Stimulated activated CD8-positive, alpha-beta memory T cell treated with anti-CD3 and anti-CD28 coated beads, Interleukin-15, amount 100 ng/mL, for 24 hours (primary cell): ENCODE data around the gene ENPP6.

ENCODE experiments used
- DNase-seq: peaks from one replicate; pipeline ENCODE4 v3.0.0-alpha.2; 2020; ENCODE audit warnings: low read depth

Gene ENPP6

DNA sequence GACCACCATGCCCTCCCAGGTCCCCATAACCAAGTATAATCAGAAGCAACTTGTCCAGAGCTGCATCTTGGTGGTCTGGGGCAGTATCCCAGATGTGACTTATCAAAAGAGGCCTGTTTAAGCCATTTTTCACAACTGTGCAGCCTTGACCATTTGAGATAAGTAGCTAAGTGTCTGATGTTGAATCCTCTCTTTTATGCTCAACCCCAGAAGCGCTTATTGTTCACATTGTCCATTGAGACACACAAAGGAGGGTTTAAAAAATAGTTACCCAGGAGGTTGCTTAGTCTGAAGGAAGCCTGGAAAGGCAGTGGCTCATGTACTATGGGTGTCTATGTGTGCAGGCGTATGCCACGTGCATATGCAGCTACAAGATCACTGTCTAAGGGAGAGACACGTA is 27.0 kb downstream of the ENPP6 start:
- DNase-seq = no peak

- DNase-seq = no peak
Measured at GRCh38 chr4:184189966-184190365, 27.7 kb downstream of the ENPP6 start.

DNA sequence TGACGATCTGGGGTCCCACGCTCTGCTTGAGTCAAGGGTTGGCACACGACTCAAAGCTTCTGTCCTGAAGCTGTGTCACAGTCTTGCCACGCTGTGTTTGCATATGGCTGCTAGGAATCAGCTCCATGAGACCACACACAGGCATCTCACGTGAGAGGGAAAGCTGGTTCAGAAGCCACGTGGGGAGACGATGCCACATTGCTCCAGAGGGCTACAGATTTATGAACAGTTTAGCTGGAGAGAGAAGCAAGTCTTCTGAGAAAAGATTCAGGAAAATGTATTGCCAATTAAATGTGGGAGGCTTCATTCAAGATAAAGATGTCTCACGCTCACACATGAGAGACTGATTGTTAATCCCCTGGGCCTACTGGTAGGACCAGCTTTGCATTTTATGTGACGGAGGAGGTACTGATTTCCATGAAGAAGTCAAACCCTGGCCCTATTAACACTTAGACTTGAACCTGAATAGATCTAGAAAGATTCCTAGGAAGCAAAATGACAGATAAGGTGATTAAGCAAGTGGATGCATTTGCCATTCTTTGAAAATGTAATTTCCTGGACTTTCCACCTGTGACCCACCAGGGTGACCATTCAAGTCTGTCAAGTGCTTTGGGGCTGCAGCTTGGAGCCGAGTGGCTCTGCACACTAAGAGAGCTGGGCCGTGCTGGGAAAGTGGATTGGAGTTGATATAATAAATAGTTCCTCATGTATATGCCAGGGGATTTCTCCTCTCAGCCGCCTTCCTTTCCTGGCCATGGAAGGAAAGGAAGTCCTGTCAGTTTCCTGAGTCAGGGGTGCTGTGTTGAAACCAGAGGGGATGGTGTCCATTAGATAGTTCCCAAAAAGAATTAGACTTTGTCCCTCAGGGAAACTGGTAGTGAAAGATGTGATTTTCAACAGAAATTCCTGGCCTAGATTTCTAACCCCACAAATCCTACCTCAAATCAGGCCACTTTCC is 29.0 kb downstream of the ENPP6 start:
- no peak for DNase-seq

DNA sequence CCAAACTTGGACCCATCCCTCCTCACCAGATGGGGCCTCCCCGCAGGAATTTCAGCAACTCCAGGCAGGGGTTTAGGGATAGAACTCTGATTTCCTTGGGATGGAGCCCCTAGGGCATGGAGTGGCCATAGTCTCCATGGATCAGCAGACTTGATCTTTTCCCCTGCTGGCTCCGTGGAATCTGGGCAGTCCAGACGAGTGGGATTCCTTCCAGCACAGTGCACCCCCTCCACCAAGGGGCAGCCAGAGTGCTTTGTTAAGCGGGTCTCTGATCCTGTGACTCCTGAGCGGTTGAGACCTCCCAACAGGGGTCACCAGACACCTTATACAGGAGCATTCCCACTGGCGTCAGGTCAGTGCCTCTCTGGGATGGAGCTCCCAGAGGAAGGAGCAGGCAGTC is 40.4 kb downstream of the ENPP6 start:
- DNase-seq = no peak

DNA sequence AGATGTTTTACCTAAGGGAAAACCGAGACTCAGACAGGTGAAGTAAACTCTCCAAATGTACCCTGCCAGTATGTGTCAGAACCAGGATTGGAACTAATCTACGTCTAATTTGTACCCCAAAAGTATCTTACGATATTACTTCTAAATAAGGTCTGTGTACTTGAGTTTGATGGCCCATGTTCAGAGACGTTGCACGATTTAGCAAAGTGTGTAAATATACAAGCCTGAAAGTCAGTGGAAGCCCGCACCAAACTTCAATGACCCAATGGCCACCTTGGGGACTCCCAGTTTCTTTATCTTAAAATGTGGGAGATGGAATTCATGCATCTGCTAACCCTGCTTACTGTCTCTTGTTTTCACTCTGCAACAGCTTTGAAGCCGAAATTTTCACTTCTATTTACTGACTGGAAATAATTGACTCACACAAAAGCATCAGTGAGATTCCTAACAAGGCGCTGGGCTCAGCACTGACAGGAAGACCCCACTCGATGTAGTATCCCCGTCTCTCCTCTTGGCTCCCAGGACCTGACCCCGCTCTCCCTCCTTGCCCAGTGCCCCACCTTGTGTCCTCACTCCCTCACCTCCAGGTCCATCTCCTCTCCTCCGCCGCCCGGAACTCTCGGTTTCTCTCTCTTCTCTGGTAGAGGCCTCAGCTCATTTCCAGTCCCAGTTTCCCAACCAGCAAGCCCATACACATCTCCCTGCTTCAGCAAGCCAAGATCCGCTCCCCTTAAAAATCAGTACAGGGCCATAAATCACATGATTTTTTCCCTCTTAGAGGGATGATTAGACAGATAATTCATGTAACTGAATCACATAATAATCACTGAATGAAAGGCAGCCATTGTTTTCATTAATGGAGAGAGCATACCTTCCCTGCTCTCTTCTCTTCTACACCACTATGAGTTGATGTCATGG is 42.8 kb downstream of the ENPP6 start:
- no peak for DNase-seq

- DNase-seq = no peak
Measured at GRCh38 chr4:184171011-184171410, 46.7 kb downstream of the ENPP6 start.

DNA sequence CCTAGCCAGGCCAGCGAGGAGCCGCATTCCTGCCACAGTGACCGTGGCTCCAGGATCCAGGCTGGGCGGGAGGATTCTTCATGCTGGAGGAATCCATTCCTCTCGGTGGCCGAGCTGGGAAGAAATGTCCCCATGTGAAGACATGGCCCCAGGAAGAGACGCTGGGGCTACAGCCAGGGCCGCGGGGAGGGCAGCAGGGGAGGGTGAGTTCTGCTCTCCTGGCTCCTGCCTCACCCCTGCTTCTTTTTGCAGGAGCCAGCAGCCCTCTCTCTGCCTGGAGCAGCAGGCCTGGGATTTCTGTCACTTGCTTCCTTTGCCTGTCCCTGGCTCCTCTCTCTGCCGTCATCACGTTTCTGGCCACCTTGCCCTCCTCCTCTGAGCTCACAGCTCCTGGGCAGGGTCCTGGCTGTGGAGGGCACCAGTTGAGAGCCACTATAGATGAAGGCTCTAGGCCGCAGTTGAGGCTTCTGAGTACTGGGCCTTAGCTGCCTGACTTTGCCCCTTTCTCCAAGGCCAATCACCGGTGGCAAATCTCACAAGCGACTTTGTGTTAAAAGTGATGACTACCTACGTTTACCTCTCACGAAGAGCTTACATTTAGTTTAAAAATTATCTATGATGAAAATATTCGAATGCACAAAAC is 48.3 kb downstream of the ENPP6 start:
- no peak for DNase-seq

DNA sequence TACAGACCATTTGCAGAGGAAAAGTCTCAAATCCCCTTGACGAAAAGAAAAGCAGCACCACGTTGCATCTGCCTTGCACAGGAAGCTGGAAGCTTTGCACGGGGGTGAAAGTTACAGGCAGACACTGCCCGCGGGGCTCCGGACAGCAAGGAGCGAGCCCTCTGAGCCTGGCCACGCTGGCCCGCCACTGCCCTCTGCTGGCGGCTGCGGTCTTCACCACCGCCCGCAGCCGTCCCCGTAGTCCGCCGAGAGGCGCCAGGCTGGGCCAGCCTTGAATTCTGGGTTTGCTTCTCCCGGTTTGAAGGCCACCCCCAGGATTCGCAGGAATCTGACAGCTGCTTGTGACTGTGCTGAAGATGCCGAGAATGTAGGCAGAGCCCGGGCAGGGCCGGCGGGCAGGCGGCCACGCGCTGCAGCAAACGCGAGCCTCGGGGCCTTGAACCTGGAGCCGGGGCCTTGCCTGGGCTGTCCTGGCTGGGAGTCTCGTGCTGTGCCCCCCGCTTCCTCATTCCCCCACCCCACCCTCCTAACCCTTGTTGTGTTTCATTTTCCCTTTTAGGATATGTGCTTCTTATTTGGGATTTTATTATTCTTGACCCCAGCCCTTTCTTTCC is 49.2 kb downstream of the ENPP6 start:
- DNase-seq = peak; percentile 43

DNA sequence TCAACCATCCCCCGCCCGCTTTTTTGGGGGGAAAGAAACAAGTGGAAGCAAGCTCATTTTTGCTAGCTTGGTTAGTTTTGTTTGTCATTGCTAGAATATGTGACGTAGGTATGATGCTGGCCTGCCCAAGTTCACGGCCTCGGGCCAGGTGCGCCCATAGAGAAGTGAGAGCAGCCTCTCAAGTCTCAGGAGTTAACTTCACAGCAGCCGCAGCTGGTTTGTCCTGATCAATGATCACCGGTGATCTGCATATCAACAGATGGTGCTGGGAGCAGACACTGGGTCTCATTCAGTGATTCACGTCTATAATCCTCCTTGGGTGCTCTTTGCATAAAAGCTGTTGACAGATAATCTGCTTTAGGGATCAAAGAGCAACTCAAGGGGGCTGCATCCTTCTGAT is 50.1 kb downstream of the ENPP6 start:
- DNase-seq = no peak

- no peak for DNase-seq
Measured at GRCh38 chr4:184166736-184167135, 50.9 kb downstream of the ENPP6 start.

DNA sequence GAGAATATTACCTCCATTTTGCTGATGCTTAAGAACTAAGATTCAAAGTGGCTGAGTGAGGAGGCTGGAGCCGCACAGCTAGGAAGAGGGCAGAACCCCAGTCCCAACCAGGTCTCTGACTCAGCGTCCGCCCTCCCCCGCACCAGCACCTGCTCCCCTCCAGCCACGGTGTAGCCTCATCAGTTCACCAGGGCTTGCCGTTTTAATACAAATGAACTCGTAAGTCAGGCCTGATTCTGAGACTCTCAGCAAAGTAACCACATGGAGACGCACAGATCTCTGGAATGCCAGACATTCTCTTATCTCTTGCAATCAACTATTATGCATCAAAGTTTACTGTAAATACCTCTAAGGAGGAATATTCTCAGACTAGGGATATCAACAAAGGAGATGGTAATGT is 52.4 kb downstream of the ENPP6 start:
- no peak for DNase-seq

DNA sequence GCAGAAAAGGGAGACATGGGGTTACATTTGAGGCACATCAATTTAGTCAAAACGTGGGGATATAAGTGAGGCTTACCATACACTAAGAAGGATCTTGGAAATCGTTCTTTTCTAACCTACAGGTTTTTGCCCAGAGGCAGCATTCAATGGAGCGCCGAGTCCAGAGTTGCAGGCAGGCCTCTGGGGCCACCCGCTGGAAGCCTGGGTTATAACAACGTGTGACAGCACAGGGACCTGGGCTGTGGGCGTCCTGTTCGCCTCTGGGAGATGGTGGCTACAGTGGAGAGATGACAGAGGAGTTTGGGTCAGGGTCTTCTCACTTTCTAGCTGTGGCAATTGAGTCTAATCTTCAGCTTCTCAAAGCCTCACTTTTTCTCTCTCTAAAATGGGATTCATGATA is 53.9 kb downstream of the ENPP6 start:
- no peak for DNase-seq

DNA sequence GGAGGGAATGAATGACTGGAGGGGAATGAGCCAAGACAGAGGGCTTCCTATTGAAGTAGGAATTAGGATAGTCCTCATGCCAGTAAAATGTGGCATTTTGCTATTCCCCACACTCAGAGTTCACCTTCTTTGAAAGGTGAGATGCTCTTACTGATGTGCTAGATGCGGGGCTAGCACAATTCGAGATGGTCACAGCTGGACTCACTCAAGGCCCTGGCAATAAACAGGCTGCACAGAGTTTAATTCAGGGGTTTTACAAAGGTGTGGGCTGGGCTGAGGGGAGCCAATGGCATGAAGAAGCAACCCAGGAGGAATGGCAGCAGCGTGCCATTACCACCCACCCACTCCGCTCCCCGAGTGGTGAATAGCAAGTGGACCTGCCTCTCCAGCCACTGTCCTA is 55.1 kb downstream of the ENPP6 start:
- no peak for DNase-seq

GRCh38 chr4:184157322-184157721 is 60.4 kb downstream of the ENPP6 start:
- DNase-seq = no peak

DNA sequence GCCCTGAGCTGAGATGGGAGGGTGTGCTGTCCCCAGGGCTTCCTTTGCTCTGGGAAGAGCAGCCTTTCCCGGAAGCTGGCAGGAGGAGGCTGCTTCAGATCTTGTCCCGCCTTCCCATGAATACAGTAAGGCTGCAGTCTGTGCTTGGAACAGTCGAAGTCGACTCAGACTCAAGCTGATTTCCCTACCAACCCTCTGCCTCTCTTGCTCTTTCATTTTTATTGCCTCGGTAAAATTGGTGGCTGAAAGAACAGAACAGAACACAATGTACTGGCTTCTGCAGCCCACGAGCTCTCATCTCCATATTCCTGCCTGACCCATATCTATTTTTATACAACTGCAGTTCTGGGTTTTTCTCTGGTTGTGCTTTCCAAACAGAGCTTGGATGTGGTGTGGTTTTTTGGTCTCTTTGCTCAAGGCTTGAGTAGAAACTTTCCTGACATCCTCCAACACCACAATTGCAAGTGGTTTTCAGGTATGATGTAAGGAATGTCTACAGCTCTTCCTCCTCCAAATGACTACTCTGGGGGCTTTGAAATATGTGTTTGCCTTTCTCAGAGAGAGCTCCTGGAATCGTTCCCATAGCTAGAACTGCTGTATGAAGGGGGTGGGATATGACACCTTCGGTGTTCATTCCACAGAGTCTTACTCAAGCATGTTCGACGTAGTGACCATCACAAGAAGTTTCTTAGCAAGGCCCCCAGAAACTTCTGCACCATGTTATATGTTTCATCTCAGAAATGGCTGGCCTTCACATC is 61.3 kb downstream of the ENPP6 start:
- DNase-seq = no peak

DNA sequence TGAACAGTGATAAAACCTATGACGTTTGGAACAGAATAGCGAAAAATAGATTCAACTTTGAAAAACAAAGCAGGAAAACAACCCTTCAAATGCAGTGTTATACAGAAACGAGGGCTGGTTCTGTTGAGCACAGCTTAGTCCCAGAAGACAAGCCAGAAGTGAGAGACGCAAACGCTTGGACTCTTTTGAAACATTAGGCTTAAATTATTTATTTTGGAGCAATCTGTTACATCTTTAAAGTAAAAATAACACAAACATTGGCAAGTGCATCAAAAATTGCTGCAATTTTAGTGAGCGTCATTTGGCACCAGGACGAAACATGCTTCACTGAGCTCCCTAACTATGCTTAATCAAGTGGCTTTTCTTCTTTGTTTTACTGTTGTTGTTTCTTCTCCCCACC is 63.5 kb downstream of the ENPP6 start:
- DNase-seq = no peak

DNA sequence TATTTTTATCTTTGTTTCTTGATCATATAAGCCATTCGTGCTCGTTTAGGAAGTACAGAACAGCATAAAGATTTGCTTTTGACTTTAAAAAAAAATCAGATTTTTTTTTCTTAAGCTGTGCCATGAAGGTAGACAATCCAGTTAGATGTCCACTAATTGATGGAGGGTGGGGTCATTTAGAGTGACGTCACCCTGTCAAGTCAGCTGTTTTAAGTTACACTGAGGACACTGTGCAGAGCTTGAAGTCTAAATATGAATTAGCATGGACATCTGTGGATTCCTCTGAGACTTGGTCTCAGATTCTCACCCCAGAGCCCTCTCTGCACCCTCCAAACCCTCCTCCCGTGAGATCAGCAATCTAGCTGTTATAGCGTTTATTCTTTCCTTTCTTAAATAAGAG is 63.9 kb downstream of the ENPP6 start:
- no peak for DNase-seq

- no peak for DNase-seq
Measured at GRCh38 chr4:184151988-184152485, 65.6 kb downstream of the ENPP6 start.

DNA sequence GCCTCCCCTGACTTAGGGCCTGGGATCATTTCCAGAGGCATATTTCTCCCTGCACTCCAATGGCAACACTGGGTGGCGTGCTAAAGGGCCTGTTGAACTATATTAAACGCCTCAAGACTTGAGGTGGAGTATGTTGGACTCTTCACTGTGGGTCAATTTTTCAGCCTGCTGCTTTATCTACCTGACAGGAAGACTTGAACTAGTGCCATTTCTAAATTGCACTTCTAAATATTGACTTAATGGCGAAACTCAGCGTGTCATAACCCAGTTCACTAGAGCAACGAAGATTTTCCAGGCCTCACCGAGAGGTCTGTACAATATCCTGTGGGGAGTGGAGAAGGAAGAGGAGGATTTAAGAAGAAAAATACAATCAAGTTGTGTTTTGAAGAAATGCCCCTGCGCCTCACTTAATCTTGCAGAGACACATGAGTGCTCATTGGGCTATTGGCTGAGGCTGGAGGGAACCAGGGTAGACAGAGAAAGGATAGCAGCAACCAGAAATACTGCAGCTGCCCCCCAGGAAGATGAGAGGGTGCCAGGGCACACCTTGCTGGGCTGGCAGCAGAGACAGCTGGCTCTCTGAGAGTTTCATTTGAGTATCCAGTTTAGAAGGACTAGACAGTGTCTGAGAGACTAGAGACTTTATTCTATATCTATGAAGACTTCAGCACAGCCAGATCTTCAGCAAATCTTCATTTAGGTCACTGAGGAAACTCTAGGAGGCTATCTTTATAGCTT is 67.4 kb downstream of the ENPP6 start:
- no peak for DNase-seq
